CD4-positive, alpha-beta T cell treated with Interferon alpha-2 for 1 hour (primary cell): ENCODE results near the gene RFC4.

ENCODE experiments used
- DNase-seq, 2 donors: peaks; one replicate each; pipeline ENCODE4 v3.0.0-alpha.2; 2020 to 2022

Gene RFC4

DNA sequence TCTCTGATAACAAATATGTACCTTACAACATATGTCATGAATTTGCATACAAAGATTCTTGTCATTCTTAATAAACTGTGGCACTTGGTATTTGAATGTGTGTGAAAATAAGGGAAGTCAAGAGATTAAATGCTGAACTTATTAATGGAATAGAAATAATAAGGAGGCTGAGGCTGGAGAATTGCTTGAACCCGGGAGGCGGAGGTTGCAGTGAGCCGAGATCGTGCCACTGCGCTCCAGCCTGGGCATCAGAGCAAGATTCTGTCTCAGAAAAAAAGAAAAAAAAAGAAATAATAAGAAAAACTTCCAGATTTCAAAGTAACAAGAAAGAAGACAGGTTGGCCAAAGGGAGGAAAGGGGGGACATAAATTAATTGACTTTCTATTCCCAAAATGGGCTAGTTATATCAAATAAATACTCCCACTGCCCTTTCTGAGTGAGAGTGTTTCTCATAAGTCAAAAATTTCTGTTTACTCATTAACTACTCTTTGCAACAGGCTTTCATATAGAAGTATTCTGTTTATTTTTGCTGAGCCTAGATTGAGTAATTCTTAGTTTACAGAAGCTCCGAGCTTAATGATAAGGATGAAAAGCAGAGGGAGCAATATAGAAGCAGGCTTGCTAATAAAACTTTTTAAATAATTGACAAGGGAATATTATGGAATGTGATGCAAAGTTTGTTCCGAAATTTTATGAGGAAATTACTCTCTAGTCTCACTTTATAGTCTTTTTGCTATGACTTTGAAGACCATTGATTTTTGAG lies 63.5 kb downstream of the RFC4 start:
- DNase-seq: no peak
